Left cardiac atrium (tissue), 4 donors: ENCODE measurements around the gene ORC1. TPM values are rescaled to one million over a fixed set of nuclear protein-coding genes. Genes with fewer than 3 reads are reported as not detected.
A peak's percentile ranks its signal among the peaks of the same experiment; 100 is the strongest.
"Not testable (repeated sequence)": the region's sequence is repeated elsewhere in the genome, so short reads cannot be mapped to it uniquely, and the experiment has no call there.

Experiments used
- ATAC-seq, 2 donors: fragments of 200-7000 bp; cut with Tn5 transposase; one replicate each; pipeline ENCODE4 v1.9.1; 2020; ENCODE audit warnings: mild to moderate bottlenecking in 2 of 2, moderate library complexity in 2 of 2
- DNase-seq: peaks from one replicate; pipeline ENCODE4 v3.0.0-alpha.2; 2020
- intact Hi-C, 2 donors: fragments of 100-400 bp; cut with DNase I; formaldehyde crosslinking; loops; one replicate each; pipeline versions ENCODE4 v1.14.1 to v1.15.1; 2022 to 2023
- total RNA-seq, 2 donors: library from RNA; stranded (reverse); fragmentation: NEBNext Ultra II Directional; extraction: Animal tissue kit (Norgen Biotek cat#: 25700); gene quantifications; one replicate each; pipeline ENCODE4 v1.2.1, GENCODE V29; 2021
- donor health status: DM: no; HTN: yes; CAD: no.
- donor health status: DM: no; HTN: yes; CAD: no; lungs with severe emphysema.
- donor health status: DM: yes; HTN: yes; CAD: no.
- donor health status: Dilated cardiomyopathy.

ORC1 gene
- total RNA-seq, 2 donors from 2014 or later = 0.52 to 0.94 TPM

DNA sequence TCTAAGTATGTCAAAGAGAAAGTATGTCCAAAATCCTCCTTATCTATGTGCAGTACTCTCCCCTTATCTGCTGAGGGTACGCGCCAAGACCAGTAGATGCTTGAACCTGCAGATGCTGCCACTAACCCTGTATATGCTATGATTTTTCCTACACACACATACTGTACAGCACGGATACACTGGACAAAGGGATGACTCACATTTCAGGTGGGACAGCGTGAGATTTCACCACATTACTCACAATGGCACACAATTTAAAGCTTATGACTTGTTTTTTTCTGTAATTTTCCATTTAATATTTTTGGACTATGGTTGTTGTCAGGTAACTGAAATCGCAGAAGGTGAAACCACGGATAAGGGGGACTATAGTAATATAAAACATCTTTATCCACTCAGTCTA is 4.1 kb downstream of the ORC1 start:
- intact Hi-C loops = no loop called here
- ATAC-seq (no peak), DNase-seq (no peak)

DNA sequence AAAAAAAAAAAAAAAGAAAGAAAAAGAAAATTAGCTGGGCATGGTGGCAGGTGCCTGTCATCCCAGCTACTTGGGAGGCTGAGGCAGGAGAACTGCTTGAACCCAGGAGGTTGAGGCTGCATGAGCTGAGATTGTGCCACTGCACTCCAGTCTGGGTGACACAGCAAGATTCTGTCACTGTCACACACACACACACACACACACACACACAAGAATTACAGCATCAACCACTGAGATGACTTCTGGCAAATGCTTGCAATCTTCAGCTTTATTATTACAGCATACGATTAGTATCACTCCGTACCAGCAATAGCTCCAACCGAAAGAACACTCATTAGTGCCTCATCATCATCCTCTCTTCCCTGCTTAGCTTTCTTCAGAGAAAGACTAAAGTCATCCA is 4.6 kb downstream of the ORC1 start:
- intact Hi-C loops = no loop called here
- no peak for ATAC-seq
- DNase-seq = no peak

DNA sequence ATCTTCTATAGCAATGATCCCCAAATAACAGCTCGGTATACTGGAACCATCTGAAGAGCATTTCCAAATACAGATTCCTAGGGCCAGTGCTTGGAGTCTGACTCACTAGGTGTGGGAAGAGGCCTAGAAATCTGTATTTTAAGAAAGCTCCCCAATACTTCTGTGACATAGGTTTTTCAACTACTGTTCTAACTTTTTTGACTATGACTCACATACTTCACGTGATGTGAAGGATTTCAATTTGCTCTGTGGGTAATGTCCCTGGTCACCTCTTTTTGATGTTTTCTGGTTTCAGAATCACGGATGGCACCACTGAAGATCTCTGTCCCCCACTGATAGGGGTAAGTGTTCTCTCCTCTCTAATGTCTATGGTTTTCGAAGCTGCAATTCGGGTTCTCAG is 11.0 kb downstream of the ORC1 start:
- no peak for DNase-seq
- ATAC-seq = no peak
- intact Hi-C loops = no loop called here

DNA sequence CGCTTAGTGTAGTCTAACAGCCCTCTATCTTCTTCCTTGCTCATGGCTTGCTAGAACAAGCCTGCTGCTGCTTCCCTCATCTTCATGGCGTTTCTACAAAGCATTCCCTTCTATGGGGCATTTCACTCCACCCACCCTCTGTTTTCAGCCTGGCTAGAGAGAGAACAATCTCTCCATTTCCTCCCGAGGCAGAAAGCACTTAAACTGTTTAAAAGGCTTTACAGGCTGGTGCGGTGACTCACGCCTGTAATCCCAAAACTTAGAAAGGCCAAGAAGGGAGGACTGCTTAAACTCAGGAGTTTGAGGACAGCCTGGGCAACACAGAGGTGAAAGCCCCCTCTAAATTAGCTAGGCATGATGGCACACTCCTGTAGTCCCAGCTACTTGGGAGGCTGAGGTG is 17.8 kb downstream of the ORC1 start:
- ATAC-seq (no peak), DNase-seq (no peak)
- intact Hi-C loops = no loop called here

DNA sequence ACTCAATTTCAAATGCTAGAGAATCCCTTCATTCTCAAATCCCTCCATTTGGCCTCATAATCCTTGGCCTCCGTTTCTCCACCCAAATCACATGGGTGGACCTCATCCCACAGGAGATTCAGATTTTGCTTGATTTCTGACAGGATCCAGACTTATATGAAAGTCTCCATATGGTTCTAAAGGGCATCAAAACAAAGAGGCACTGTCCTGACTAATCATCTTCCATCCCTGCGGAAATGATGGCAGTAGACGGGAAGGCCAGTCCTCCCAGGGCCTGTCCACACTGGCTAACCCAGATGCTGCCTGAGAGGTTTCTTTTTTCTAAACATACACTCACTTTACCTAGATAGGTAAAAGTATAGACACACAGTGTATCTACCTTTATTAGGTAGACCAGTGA is 18.8 kb downstream of the ORC1 start:
- ATAC-seq (no peak), DNase-seq (no peak)
- intact Hi-C loops = no loop called here

GRCh38 chr1:52369851-52370250 is 34.4 kb downstream of the ORC1 start:
- intact Hi-C loops, ATAC-seq, DNase-seq: not testable (repeated sequence)

GRCh38 chr1:52368383-52369172 is 35.6 kb downstream of the ORC1 start:
- peak; percentile 56 for DNase-seq
- intact Hi-C loops = no loop called here
- ATAC-seq = no peak

DNA sequence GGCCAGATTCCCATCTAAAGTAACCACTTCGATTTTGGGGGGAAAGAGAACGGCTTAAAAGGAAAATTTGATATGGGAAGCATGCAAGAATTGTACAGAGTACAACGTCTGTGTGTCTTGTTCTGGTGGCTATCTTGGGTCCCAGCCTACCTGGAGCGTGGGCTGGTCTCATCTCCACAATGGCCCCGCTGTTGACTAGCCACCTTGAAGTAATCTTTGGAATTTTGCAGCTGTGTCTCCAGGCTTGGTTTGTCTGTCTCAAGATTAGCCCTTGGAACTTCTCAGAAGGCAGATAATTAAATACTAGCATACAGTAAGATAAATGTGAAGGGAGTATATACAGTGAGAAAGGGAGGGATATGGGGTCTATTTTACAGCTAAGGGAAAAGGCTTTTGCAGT is 37.0 kb downstream of the ORC1 start:
- DNase-seq (no peak), ATAC-seq (no peak)
- intact Hi-C loops = no loop called here

- ATAC-seq = no peak
- intact Hi-C loops = no loop called here
Measured at GRCh38 chr1:52366517-52366827, 37.8 kb downstream of the ORC1 start.

DNA sequence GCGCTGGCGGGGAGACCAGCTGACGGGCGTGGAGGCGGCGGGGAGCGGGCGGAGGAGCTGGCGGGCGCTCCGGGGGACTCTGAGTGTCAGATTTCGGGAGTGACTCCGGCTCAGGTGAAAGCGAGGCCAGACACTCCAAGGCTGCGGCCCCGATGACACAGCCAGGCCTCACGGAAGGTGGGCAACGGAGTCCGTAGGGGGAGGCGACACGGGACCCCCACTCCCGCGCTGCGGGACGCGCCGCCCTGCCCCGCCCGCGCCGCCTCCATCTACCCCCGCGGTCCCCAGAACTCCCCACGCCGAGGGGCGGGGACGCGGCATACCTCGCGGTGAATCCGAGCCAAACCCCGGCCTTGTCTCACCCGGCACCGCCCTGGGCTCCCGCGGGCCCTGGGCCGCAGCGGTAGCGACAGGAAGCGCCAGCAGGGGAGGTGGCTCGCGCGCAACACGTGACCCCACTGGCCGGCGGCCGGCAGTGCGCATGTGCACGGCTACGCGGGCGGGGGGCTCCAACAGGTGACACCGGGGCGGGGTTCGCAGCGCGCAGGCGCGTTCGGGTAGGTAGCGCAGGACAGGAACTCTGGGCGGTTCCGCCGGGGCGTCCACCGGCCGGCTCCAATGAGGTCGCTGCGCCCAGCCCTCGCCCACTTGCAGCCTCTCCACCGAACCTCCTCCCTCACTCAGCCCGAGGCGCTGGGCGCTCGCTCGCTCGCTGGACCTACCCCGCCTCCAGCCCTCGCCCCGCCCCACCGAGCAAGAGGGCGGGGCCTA is 38.3 kb downstream of the ORC1 start, which contains the start of gene CC2D1B:
TSS of gene CC2D1B (minus strand) at position 460 of the 771 bp plus-strand sequence. CDS start 1,585 bp downstream, outside the sequence.
- ATAC-seq (peak; percentile 97), DNase-seq (peak; percentile 99)
- intact Hi-C loops = no loop called here

More at GRCh38 chr1:52366517-52366827, 37.8 kb downstream of the ORC1 start:
- DNase-seq = no peak

DNA sequence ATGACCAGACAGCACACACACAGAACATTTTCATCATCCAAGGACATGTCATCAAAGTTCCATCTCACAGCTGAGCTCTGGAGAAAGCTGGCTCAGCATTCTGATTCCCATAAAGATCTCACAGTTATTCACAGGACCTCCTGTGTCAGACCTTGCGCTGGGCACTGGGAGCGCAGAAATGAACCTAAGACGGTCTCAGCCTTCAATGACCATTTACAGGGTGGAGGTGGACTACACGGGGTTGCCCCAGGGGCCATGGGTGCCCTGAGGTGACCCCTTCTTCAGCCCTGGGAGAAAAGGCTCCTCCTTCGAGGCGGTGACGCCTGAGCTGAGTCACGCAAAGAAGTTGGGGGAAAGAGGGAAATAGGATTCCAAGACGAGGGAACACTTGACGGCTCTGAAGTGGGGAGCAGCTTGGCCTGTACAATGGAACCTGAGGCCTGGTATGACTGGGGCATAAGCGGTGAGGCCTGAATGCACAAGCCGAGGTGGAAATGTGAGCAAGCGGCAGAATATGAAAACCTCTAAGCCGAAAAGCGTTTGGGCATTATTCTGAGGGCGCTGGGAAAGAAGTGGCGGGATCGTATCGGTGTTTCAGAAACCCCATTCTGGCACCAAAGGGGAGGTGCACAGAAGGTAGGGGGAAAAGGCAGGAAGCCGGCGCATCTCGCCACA is 39.0 kb downstream of the ORC1 start:
- intact Hi-C loops = no loop called here
- peak; percentile 4 to 48 for ATAC-seq

GRCh38 chr1:52364235-52364839 is 39.9 kb downstream of the ORC1 start:
- DNase-seq = no peak
- ATAC-seq = no peak
- intact Hi-C loops = no loop called here

More for the DNA sequence above, 39.0 kb downstream of the ORC1 start:
- DNase-seq = peak; percentile 72

GRCh38 chr1:52360595-52360968 is 43.6 kb downstream of the ORC1 start:
- ATAC-seq (no peak), DNase-seq (no peak)
- intact Hi-C loops = no loop called here

DNA sequence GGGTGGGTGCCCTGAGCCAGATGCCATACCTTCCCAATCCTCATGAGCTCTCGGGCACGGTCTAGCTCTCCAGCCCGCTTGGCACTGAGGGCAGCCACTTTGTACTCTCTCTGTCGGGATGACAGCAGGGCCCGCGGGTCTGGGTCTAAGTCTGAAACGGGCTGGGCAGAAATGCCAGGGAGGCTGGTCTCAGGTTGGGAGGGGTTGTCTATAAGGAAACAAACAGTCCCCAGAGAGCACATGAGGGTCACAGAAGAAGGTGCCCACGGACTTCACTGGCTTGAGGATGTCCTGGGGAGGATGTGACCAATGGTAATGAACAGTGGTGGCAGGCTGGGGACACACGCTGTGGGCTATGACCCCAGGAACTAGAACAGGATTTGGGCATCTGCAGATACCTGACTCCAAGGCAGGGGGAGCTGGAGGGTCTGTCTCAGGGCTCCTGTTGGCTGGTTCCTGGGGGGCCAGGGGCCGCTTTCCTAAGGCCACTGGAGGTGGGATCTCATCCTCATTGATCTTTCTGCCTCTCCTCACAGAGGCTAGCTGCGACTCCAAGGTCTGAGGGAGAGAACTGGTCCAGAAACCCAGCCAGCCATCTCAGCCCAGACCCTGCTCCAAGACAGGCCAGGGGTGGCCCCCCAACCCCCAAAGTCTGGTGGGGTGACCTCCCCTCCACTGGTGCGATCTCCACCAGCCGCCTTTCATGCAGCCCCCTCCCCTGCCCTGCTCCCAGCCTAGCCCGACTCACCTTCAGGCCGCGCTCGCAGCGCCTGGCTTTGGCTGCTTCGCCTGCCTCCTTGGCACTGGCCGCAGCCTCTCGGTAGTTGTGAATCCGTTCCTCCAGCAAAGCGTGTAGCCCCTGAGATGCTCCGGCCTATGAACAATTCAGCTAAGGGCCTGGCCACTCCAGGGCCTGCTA is 44.3 kb downstream of the ORC1 start:
- no peak for DNase-seq
- no peak for ATAC-seq
- intact Hi-C loops = no loop called here

DNA sequence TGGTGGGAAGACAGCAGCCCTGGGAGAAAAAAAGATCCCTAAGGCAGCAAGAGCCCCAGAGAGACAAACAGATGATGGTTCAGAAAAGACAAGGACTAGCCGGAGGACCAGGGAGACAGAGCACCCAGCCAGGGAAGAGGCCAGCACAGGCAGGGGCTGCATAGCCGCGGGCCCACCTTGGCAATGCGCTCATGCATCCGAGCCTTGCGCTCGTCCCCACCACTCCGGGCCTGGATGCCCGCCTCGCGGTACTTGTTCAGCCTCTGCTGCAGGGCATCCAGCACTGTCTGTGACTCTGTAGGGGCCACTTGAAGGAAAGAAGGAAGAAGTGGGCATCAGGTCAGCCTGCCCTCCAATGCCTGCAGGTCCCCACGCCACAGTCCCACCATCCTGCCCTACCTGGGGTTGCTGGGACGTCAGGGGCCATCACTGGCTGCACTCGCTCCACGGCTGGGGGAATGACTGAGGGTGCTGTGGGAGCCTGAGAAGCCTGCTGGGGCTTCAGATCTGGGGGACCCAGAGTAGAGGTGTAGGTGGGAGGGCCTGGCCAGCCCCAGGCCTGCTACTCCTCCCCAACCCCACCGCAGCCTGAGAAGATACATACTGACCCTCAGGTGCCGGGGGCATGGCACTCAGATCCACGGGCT is 45.2 kb downstream of the ORC1 start:
- DNase-seq (no peak), ATAC-seq (no peak)
- intact Hi-C loops = no loop called here

- intact Hi-C loops = no loop called here
- no peak for ATAC-seq
- no peak for DNase-seq
Measured at GRCh38 chr1:52357397-52357796, 46.8 kb downstream of the ORC1 start.

GRCh38 chr1:52356818-52357355 is 47.3 kb downstream of the ORC1 start:
- DNase-seq = no peak
- intact Hi-C loops = no loop called here
- no peak for ATAC-seq
